ENCODE results near the gene C2orf42. TPM values are rescaled to one million over a fixed set of nuclear protein-coding genes. Genes with fewer than 3 reads are reported as not detected.

Gene C2orf42
- total RNA-seq, 4 donors from 2014 or later = 6.3 to 10.1 (median 7.3) TPM

DNA sequence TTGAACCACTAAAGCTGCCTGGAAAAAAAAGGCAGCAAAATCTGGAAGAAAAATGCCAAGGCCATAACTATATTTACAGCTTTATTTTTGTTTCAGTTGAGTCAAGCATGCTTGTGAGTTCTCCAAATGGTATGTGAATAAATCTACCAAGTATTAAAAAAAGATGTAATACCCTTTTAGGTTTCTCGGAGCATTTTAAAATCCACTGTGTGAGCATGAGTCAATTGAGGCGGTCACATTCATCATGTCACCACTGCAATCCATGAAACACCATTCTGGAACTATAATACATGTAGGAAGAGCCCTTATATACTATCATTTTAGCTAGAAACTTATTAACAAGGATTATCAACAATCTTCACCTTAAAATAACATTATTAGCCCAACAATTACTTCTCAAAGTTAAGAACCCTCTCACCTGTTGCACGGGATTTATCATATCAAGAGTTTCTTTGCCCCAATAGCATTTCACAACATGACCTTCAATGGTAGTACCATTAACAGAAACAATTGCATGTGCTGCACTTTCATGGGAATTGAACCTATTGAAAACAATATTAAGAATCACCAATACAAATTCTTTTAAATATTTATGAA is 24.2 kb upstream of the C2orf42 start:
- H3K4me1 ChIP-seq = no peaks in the 10 kb centered on the region
- intact Hi-C loops (cut with DNase I; ENCODE audit: low total_unique reads) = loop anchor here (5.0 kb wide), 1 partner anchor 53 kb away; no protein-coding TSS in a partner anchor
- DNase-seq (no peak), ATAC-seq (no peak)
- in situ Hi-C loops (cut with MboI; ENCODE audit: low sequenced_read_pairs in 4 of 4) = no loop called here
- TF ChIP-seq, protein P1, sequence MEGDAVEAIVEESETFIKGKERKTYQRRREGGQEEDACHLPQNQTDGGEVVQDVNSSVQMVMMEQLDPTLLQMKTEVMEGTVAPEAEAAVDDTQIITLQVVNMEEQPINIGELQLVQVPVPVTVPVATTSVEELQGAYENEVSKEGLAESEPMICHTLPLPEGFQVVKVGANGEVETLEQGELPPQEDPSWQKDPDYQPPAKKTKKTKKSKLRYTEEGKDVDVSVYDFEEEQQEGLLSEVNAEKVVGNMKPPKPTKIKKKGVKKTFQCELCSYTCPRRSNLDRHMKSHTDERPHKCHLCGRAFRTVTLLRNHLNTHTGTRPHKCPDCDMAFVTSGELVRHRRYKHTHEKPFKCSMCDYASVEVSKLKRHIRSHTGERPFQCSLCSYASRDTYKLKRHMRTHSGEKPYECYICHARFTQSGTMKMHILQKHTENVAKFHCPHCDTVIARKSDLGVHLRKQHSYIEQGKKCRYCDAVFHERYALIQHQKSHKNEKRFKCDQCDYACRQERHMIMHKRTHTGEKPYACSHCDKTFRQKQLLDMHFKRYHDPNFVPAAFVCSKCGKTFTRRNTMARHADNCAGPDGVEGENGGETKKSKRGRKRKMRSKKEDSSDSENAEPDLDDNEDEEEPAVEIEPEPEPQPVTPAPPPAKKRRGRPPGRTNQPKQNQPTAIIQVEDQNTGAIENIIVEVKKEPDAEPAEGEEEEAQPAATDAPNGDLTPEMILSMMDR (IDR thresholded peaks at IDR 0.05 in 4 of 5, conservative IDR thresholded peaks at IDR 0.05 in 1 of 5) = no peak
- TF ChIP-seq POLR2A (IDR thresholded peaks at IDR 0.05) = no peak
- peaks cover 2 to 63% of the 10 kb centered on the region in 2 donors for H3K36me3 ChIP-seq
- H3K27ac ChIP-seq = no peak overlapping the region
- H3K4me3 ChIP-seq = no peak overlapping the region
- H3K27me3 ChIP-seq = no peaks in the 10 kb centered on the region
- no peaks in the 10 kb centered on the region for H3K9me3 ChIP-seq

DNA sequence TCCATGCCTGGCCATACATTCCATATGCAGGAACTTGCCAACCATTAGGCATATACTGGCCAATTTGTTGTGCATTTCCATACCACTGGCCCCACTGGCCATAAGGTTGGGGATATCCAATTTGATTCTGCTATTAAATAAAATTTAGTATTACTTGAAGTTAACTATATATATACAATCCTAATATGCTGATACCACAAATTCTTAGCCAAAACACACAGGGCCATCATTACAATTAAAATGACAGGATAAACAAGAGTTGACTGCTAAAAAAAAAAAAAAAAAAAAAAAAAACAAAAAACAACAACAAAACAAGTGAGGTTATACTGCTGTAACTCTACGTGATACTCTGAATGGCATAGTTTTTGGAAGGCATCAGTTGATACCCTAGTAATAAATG is 23.5 kb upstream of the C2orf42 start:
- in situ Hi-C loops (cut with MboI; ENCODE audit: low sequenced_read_pairs in 4 of 4) (no loop called here), intact Hi-C loops (cut with DNase I; ENCODE audit: low total_unique reads) (loop anchor here (5.0 kb wide), 1 partner anchor 52 kb away; no protein-coding TSS in a partner anchor)
- Histone ChIP-seq H3K36me3 (peaks cover 2 to 57% of the 10 kb centered on the region in 2 donors), H3K4me3 (no peak overlapping the region), H3K27me3 (no peaks in the 10 kb centered on the region), H3K9me3 (no peaks in the 10 kb centered on the region), H3K4me1 (no peaks in the 10 kb centered on the region), H3K27ac (no peak overlapping the region)
- DNase-seq (no peak), ATAC-seq (no peak)
- TF ChIP-seq, protein P1 (IDR thresholded peaks at IDR 0.05 in 4 of 5, conservative IDR thresholded peaks at IDR 0.05 in 1 of 5) = no peak
- no peak for TF ChIP-seq POLR2A (IDR thresholded peaks at IDR 0.05)

GRCh38 chr2:70212298-70212932 is 21.6 kb upstream of the C2orf42 start:
- H3K4me1 ChIP-seq = no peaks in the 10 kb centered on the region
- ATAC-seq (peak in 1 of 2 donors; percentile 88), DNase-seq (peak in 1 of 2 donors; percentile 46)
- H3K27me3 ChIP-seq = no peaks in the 10 kb centered on the region
- H3K4me3 ChIP-seq = no peak overlapping the region
- no peaks in the 10 kb centered on the region for H3K9me3 ChIP-seq
- TF ChIP-seq, protein P1 (IDR thresholded peaks at IDR 0.05 in 4 of 5, conservative IDR thresholded peaks at IDR 0.05 in 1 of 5) = no peak
- no peak for TF ChIP-seq POLR2A (IDR thresholded peaks at IDR 0.05)
- in situ Hi-C loops (cut with MboI; ENCODE audit: low sequenced_read_pairs in 4 of 4) (no loop called here), intact Hi-C loops (cut with DNase I; ENCODE audit: low total_unique reads) (loop anchor here (5.0 kb wide), 1 partner anchor 50 kb away; no protein-coding TSS in a partner anchor)
- H3K36me3 ChIP-seq = peaks cover 0 to 38% of the 10 kb centered on the region in 2 donors
- no peak overlapping the region for H3K27ac ChIP-seq

GRCh38 chr2:70211595-70211994 is 20.8 kb upstream of the C2orf42 start:
- Histone ChIP-seq H3K27ac (no peak overlapping the region), H3K4me1 (no peaks in the 10 kb centered on the region), H3K4me3 (no peak overlapping the region), H3K9me3 (no peaks in the 10 kb centered on the region), H3K36me3 (peaks cover 0 to 31% of the 10 kb centered on the region in 2 donors), H3K27me3 (no peaks in the 10 kb centered on the region)
- in situ Hi-C loops (cut with MboI; ENCODE audit: low sequenced_read_pairs in 4 of 4) (no loop called here), intact Hi-C loops (cut with DNase I; ENCODE audit: low total_unique reads) (loop anchor here (5.0 kb wide), 1 partner anchor 49 kb away; no protein-coding TSS in a partner anchor)
- no peak for ATAC-seq
- DNase-seq = no peak
- TF ChIP-seq, protein P1 (IDR thresholded peaks at IDR 0.05 in 4 of 5, conservative IDR thresholded peaks at IDR 0.05 in 1 of 5) = no peak
- no peak for TF ChIP-seq POLR2A (IDR thresholded peaks at IDR 0.05)

Data from gastrocnemius medialis (tissue), 4 donors.